Kidney (tissue), 14 donors: ENCODE measurements around the gene PSMD2. TPM values are rescaled to one million over a fixed set of nuclear protein-coding genes. Genes with fewer than 3 reads are reported as not detected.

ENCODE experiments used
- DNase-seq, 5 donors: peaks; one replicate each; pipeline ENCODE4 v3.0.0-alpha.2; 2013 to 2020
- FAIRE-seq: peaks from 2 replicates; lab custom pipeline; 2012; peaks lifted over from hg19 to GRCh38; lab: Jason Lieb, UNC
- H3K27ac ChIP-seq, 2 donors: one replicate each; pipeline ENCODE4 v1.7.0; 2013; ENCODE audit warnings: low read depth in 2 of 2, low read length in 2 of 2, inconsistent platforms in 1 of 2
- H3K27me3 ChIP-seq: one replicate; pipeline ENCODE4 v1.7.1; 2013; ENCODE audit warnings: low read length, inconsistent platforms; ENCODE audit not compliant: control insufficient read depth, insufficient read depth
- H3K36me3 ChIP-seq, 3 donors: one replicate each; pipeline versions ENCODE4 v1.7.0 to v1.7.1; 2013; ENCODE audit warnings: low read length in 3 of 3, control low read depth in 1 of 3, inconsistent platforms in 1 of 3; ENCODE audit not compliant: insufficient read depth in 3 of 3, control insufficient read depth in 2 of 3
- H3K4me1 ChIP-seq, 3 donors: one replicate each; pipeline versions ENCODE4 v1.7.0 to v1.7.1; 2013; ENCODE audit warnings: low read length in 3 of 3, inconsistent platforms in 1 of 3, low read depth in 1 of 3; ENCODE audit not compliant: control insufficient read depth in 2 of 3, insufficient read depth in 2 of 3
- H3K4me3 ChIP-seq, 3 donors: one replicate each; pipeline versions ENCODE4 v1.7.0 to v1.8.1; 2013; ENCODE audit warnings: low read length in 3 of 3, control low read depth in 1 of 3, inconsistent platforms in 1 of 3
- H3K9ac ChIP-seq, 3 donors: one replicate each; pipeline versions ENCODE4 v1.7.0 to v1.7.1; 2013; ENCODE audit warnings: low read length in 3 of 3, control low read depth in 1 of 3, inconsistent platforms in 1 of 3
- H3K9me3 ChIP-seq, 3 donors: one replicate each; pipeline versions ENCODE4 v1.7.0 to v1.7.1; 2013; ENCODE audit warnings: low read length in 3 of 3, control low read depth in 1 of 3, inconsistent platforms in 1 of 3; ENCODE audit not compliant: control insufficient read depth in 2 of 3, insufficient read depth in 1 of 3
- CTCF ChIP-seq: IDR thresholded peaks from 3 replicates; pipeline ENCODE4 v1.5.1; 2012; ENCODE audit warnings: mild to moderate bottlenecking, moderate library complexity, borderline replicate concordance; ENCODE audit not compliant: insufficient read depth; ENCODE audit errors: extremely low read depth
- intact Hi-C: fragments of 100-400 bp; cut with DNase I; formaldehyde crosslinking; loops from one replicate; pipeline ENCODE4 v1.11.1; 2022
- polyA plus RNA-seq: library from polyadenylated mRNA; stranded (reverse); fragments of 350-450 nt; fragmentation: Illumina TruSeq; extraction: RNeasy Lipid Tissue Mini Kit (QIAGEN cat#74804); gene quantifications from one replicate; pipeline ENCODE4 v1.2.3, GENCODE V29; 2014; ENCODE audit warnings: low read depth, low replicate concordance; ENCODE audit not compliant: insufficient read depth
- total RNA-seq: library from RNA; stranded (reverse); fragmentation: NEBNext Ultra II Directional; extraction: Animal tissue kit (Norgen Biotek cat#: 25700); gene quantifications from one replicate; pipeline ENCODE4 v1.2.1, GENCODE V29; 2021
- donor health status: control.
- donor health status: control.
- donor health status: control.
- donor health status: control.
- donor health status: control.
- donor health status: DM: yes; HTN: yes; CAD: no.
- donor health status: Normal renal cell carcinoma (clear cell type).

PSMD2 gene
- total and polyA plus RNA-seq, 2 donors from 2014 or later = 104 to 149 TPM

- FAIRE-seq = no peak
- intact Hi-C loops = no loop called here
- no peak within 1 kb of the TSS for H3K27ac ChIP-seq
- H3K27me3 ChIP-seq = peaks cover 7% of the 10 kb centered on the region
- TF ChIP-seq CTCF = no peak
- no peaks in the 10 kb centered on the region for H3K9me3 ChIP-seq
- no peak within 1 kb of the TSS for H3K9ac ChIP-seq
- peaks cover 0 to 2% (median 0%) of the 10 kb centered on the region in 3 donors for H3K4me1 ChIP-seq
- peak in 2 of 5 donors; percentile 11 to 72 for DNase-seq
- H3K4me3 ChIP-seq = no peak within 1 kb of the TSS
- H3K36me3 ChIP-seq = no peaks in the 10 kb centered on the region
These were observed 22.8 kb upstream of the PSMD2 start, which contains the start of gene ECE2 for GRCh38 chr3:184275961-184276910. Gene ECE2 (plus strand): TSS chr3:184276022. CDS start chr3:184276154, 132 bp downstream.

- intact Hi-C loops = no loop called here
- Histone ChIP-seq H3K9me3 (no peaks in the 10 kb centered on the region), H3K36me3 (no peaks in the 10 kb centered on the region), H3K4me1 (peaks cover 0 to 2% (median 0%) of the 10 kb centered on the region in 3 donors), H3K4me3 (no peak overlapping the region), H3K9ac (no peak overlapping the region), H3K27me3 (peaks cover 7% of the 10 kb centered on the region), H3K27ac (no peak overlapping the region)
- DNase-seq (no peak), FAIRE-seq (no peak)
- TF ChIP-seq CTCF = no peak
These were observed 21.7 kb upstream of the PSMD2 start for GRCh38 chr3:184277366-184277765.

- no peaks in the 10 kb centered on the region for H3K4me1 ChIP-seq
- DNase-seq = no peak
- intact Hi-C loops = no loop called here
- H3K36me3 ChIP-seq = no peaks in the 10 kb centered on the region
- no peak for FAIRE-seq
- H3K27me3 ChIP-seq = no peaks in the 10 kb centered on the region
- no peak overlapping the region for H3K4me3 ChIP-seq
- H3K9me3 ChIP-seq = no peaks in the 10 kb centered on the region
- no peak for TF ChIP-seq CTCF
- no peak overlapping the region for H3K9ac ChIP-seq
- H3K27ac ChIP-seq = no peak overlapping the region
These were observed 16.1 kb upstream of the PSMD2 start for GRCh38 chr3:184282941-184283340.
